Hematopoietic multipotent progenitor cell treated with erythropoietin and hydrocortisone succinate and interleukin-3 and kit ligand, for 17 days (in vitro differentiated cells): ENCODE data around the gene CPXM2.

Experiments
- DNase-seq: peaks from one replicate; pipeline ENCODE4 v3.0.0-alpha.2; 2015; ENCODE audit warnings: low spot score

Gene CPXM2

GRCh38 chr10:123847686-123848432 is 43.7 kb downstream of the CPXM2 start:
- no peak for DNase-seq

GRCh38 chr10:123843835-123844234 is 47.8 kb downstream of the CPXM2 start:
- DNase-seq = no peak

- DNase-seq = no peak
These were observed 48.8 kb downstream of the CPXM2 start for GRCh38 chr10:123842692-123843385.

DNA sequence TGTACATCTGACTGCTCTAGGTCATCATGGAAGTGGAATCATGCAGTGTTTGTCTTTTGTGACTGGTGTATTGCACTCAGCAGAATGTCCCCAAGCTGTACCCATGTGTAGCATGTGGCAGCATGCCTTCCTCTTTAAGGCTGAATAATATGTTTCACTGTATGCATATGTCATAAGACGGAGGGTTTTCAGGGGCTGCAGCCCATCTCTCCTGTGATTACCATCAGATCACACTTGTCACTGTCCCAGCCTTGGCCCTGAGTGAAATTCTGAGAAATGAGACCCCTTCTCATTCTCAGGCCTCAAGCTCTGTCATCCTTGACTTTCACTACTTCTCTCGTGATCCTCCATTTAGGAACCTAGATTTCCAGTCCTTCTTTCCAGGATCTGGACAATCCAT is 50.0 kb downstream of the CPXM2 start:
- DNase-seq = no peak

DNA sequence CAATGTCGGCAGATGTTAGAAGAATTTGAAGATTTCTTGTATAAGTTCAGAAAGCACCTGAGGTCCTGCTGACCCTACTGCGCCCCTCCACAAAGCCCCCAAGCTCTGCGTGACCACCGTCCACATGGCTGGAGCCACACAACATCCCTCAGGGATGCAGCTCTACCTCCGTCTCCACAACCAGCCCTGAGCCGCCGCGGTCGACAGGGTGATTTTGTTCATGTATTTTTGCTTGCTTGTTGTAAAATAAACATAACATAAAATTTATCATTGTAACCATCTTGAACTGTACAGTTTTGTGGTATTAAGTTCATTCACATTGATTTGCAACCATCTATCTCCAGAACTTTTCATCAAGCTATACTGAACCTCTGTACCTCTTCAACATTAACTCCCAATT is 50.5 kb downstream of the CPXM2 start:
- no peak for DNase-seq

- DNase-seq = no peak
These were observed 50.9 kb downstream of the CPXM2 start for GRCh38 chr10:123840714-123841113.

GRCh38 chr10:123838596-123839310 is 52.9 kb downstream of the CPXM2 start:
- no peak for DNase-seq

- no peak for DNase-seq
These were observed 53.9 kb downstream of the CPXM2 start for GRCh38 chr10:123837756-123838155.

GRCh38 chr10:123836418-123837145 is 55.0 kb downstream of the CPXM2 start:
- no peak for DNase-seq

DNA sequence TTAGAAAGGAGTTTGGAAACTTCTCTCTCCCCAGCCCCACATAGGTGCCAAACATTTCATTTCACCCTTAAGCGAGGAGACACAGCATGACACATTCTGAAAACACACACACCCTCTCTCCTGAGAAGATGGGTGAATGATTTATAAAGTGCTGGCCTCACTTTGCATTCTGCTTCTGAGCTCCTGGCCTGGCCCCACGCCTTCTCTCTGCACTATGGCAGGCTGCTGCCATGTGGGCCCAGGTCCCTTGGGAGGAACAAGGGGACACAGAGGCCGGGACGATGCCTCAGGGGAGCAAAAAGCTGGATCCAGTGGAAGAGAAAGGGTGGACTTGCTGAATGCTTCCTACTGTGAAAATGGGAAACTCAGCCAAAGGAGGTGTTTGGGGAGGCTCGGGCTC is 56.0 kb downstream of the CPXM2 start:
- no peak for DNase-seq

- no peak for DNase-seq
These were observed 58.3 kb downstream of the CPXM2 start for GRCh38 chr10:123833170-123833850.

- DNase-seq = no peak
These were observed 60.3 kb downstream of the CPXM2 start for GRCh38 chr10:123831259-123831658.

DNA sequence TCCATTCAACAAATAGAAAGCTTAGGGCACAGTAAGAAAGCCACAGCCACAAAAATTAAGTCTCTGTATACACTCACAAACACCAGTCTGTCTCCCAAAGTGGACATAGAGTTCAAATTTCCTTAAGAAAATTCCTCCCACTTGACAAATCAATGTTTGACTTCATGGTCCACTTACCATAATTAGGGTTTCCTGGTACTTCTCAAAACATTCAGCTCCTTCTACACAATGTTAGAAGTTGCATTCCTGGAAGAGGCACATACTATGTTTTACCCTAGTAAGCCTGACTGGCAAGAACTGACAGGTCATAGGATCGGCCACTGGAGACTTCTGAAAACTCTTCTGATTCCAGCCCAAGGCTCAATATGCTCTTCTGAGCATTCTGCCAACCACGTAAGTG is 70.5 kb downstream of the CPXM2 start:
- no peak for DNase-seq

DNA sequence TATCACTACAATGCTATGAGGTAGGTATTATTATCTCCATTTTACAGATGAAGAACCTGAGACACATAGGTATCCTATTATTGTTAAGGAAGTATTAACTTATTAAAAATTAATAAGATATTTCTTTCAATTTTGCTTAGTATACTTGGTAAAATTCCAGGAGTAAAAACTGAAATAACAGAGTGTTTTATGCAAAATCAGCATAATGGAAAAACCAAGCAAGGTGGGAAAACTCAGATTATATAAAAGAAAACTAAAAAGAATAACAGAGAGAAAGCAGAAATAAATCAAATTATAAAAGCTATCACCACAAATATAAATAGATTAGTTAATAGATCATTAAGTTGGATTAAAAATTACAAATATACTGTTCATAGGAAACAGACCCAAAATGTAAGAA is 82.0 kb downstream of the CPXM2 start:
- no peak for DNase-seq

DNA sequence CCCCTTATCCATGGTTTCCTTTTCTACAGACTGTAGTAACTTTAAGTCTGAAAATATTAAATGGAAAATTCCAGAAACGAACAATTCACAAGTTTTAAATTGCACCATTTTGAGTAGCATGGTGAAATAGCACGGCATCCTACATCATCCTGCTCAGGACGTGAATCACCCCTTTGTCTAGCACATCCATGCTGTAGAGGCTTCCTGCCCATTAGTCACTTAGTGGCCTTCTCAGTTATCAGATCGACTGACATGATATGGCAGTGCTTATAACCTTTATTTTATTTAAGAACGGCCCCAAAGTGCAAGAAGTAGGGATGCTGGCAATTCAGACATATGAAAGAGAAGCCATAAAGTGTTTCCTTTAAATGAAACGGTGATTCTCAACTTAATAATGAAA is 82.7 kb downstream of the CPXM2 start:
- no peak for DNase-seq

GRCh38 chr10:123808286-123808685 is 83.3 kb downstream of the CPXM2 start:
- DNase-seq = no peak

- DNase-seq = no peak
These were observed 84.1 kb downstream of the CPXM2 start for GRCh38 chr10:123807444-123808035.

DNA sequence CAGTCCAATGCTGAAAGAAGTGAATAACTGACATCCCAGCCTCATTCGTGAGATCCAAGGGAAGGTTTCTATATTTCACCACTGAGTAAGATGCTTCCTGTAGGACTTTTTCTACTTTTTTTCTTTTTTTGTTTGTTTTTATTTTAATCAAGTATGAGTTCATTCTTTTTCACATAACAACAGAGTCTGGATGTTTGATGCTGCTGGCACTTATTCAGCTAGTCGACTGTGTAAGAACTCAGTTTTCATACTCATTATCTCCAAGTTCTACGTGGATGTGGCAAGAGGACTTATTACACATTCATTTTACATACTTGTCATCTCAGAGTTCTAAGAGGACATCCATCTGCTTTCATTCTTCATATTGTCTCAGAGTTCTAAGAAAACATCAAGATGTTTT is 86.9 kb downstream of the CPXM2 start:
- no peak for DNase-seq

- DNase-seq = no peak
These were observed 90.8 kb downstream of the CPXM2 start for GRCh38 chr10:123800821-123801220.

- no peak for DNase-seq
These were observed 91.3 kb downstream of the CPXM2 start for GRCh38 chr10:123800289-123800688.

GRCh38 chr10:123798856-123799255 is 92.8 kb downstream of the CPXM2 start:
- DNase-seq = no peak
